ENCODE results near the gene RAB6B. TPM values are rescaled to one million over a fixed set of nuclear protein-coding genes. Genes with fewer than 3 reads are reported as not detected.

RAB6B gene
- total and polyA plus RNA-seq, 4 donors = 1.8 to 5.1 (median 3.2) TPM

DNA sequence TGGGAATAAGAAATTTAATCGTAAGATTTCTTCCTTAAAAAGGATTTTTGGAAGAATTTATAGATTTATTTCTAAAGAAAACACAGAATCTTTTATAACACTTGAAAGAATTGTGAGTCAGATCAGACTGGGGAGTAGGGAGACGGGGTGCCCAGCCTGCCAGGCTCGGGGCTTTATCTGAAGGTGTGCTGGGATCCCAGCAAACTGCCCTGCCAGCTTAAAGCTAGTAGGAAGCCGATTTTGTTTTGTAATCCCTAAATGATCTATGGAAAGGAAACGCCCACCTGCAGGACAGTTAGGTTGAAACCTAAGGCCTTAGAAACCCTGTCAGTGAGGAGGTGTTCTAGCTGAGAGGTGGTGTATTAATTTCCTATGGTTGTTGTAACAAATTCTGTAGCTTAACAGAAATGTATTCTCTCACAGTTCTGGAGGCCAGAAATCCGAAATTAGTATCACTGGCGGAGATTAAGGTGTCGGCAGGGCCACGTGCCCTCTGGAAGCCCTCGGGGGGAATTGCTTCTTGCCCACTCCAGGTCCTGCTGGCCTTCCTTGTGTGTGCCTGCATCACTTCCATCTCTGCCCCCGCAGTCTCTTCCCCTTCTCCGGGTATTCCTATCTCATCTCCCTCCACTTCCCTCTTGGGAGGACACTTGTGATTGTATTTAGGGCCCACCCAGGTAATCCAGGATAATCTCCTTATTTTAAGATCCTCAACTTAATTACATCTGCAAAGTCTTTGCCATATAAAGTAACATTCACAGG, 19.3 kb upstream of the RAB6B start:
- no peak overlapping the region for H3K27ac ChIP-seq (ENCODE audit: low read depth in 1 of 2, low read length in 1 of 2)
- H3K27me3 ChIP-seq (ENCODE audit: control insufficient read depth in 3 of 3, insufficient read depth in 3 of 3, low read length in 2 of 3) = no peaks in the 10 kb centered on the region
- WGBS, 2 donors = 88 to 93% methylated on average over 12 of the region's 12 CpGs
- H3K9ac ChIP-seq (ENCODE audit: insufficient read depth in 1 of 2, low read length in 2 of 2) = no peak overlapping the region
- DNase-seq (no peak), ATAC-seq (ENCODE audit: insufficient read depth, low FRiP score) (no peak)
- no peaks in the 10 kb centered on the region for H3K4me1 ChIP-seq (ENCODE audit: control insufficient read depth in 5 of 5, insufficient read depth in 5 of 5, low read length in 5 of 5)
- no peak overlapping the region for H3K4me3 ChIP-seq
- no peaks in the 10 kb centered on the region for H3K36me3 ChIP-seq (ENCODE audit: control insufficient read depth in 4 of 4, insufficient read depth in 4 of 4, low read length in 4 of 4)
- TF ChIP-seq, protein P1, sequence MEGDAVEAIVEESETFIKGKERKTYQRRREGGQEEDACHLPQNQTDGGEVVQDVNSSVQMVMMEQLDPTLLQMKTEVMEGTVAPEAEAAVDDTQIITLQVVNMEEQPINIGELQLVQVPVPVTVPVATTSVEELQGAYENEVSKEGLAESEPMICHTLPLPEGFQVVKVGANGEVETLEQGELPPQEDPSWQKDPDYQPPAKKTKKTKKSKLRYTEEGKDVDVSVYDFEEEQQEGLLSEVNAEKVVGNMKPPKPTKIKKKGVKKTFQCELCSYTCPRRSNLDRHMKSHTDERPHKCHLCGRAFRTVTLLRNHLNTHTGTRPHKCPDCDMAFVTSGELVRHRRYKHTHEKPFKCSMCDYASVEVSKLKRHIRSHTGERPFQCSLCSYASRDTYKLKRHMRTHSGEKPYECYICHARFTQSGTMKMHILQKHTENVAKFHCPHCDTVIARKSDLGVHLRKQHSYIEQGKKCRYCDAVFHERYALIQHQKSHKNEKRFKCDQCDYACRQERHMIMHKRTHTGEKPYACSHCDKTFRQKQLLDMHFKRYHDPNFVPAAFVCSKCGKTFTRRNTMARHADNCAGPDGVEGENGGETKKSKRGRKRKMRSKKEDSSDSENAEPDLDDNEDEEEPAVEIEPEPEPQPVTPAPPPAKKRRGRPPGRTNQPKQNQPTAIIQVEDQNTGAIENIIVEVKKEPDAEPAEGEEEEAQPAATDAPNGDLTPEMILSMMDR (IDR thresholded peaks at IDR 0.05; ENCODE audit: control extremely low read depth, extremely low read depth) = no peak
- H3K9me3 ChIP-seq (ENCODE audit: control insufficient read depth in 4 of 4, insufficient read depth in 3 of 4, low read length in 3 of 4) = no peaks in the 10 kb centered on the region

DNA sequence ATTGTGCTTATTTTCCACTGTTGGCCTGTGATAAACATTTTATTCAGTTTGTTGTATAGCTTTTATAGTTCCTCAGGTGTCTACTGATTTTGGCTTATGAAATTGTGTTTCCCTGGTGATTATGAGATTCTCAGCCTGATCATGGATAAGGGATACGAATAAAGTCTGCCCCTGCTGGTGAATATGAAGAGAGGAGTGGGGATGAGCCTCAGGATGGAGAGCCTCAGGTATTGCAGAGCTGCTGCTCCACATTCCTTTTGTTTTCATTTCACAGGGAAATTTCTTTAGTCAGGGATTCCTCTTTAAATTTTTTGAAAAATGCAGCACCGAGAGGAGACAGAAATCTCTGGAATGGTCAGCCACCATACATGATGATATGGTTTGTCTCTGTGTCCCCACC, 14.7 kb upstream of the RAB6B start:
- no peaks in the 10 kb centered on the region for H3K36me3 ChIP-seq (ENCODE audit: control insufficient read depth in 4 of 4, insufficient read depth in 4 of 4, low read length in 4 of 4)
- no peaks in the 10 kb centered on the region for H3K4me1 ChIP-seq (ENCODE audit: control insufficient read depth in 5 of 5, insufficient read depth in 5 of 5, low read length in 5 of 5)
- H3K9me3 ChIP-seq (ENCODE audit: control insufficient read depth in 4 of 4, insufficient read depth in 3 of 4, low read length in 3 of 4) = no peaks in the 10 kb centered on the region
- no peak for DNase-seq
- no peak overlapping the region for H3K4me3 ChIP-seq
- H3K27ac ChIP-seq (ENCODE audit: low read depth in 1 of 2, low read length in 1 of 2) = no peak overlapping the region
- no peak for ATAC-seq (ENCODE audit: insufficient read depth, low FRiP score)
- no peak overlapping the region for H3K9ac ChIP-seq (ENCODE audit: insufficient read depth in 1 of 2, low read length in 2 of 2)
- 80 to 87% methylated on average over 2 of the region's 2 CpGs for WGBS, 2 donors
- TF ChIP-seq, protein P1 (IDR thresholded peaks at IDR 0.05; ENCODE audit: control extremely low read depth, extremely low read depth) = no peak
- no peaks in the 10 kb centered on the region for H3K27me3 ChIP-seq (ENCODE audit: control insufficient read depth in 3 of 3, insufficient read depth in 3 of 3, low read length in 2 of 3)

DNA sequence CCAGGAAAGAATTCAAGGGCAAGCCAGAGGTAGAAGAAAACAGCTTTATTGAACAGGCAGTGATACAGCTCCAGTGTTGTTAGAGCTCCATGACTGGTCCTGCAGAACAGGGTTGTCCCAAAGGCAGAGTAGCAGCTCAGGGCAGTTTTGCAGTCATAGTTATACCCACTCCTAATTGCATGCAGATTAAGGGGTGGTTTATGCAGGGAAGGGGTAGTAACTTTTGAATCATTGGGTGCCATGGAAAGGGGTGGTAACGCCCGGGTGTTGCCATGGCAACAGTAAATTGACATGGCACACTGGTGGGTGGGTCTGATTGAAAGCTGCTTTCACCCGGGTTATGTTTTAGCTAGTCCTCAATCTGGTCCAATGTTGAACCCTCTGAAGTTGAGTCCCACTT, 9.7 kb upstream of the RAB6B start:
- WGBS, 2 donors = 70 to 88% methylated on average over 3 of the region's 3 CpGs
- no peaks in the 10 kb centered on the region for H3K27me3 ChIP-seq (ENCODE audit: control insufficient read depth in 3 of 3, insufficient read depth in 3 of 3, low read length in 2 of 3)
- no peak overlapping the region for H3K9ac ChIP-seq (ENCODE audit: insufficient read depth in 1 of 2, low read length in 2 of 2)
- DNase-seq = no peak
- no peak overlapping the region for H3K27ac ChIP-seq (ENCODE audit: low read depth in 1 of 2, low read length in 1 of 2)
- no peak overlapping the region for H3K4me3 ChIP-seq
- no peaks in the 10 kb centered on the region for H3K36me3 ChIP-seq (ENCODE audit: control insufficient read depth in 4 of 4, insufficient read depth in 4 of 4, low read length in 4 of 4)
- ATAC-seq (ENCODE audit: insufficient read depth, low FRiP score) = no peak
- H3K4me1 ChIP-seq (ENCODE audit: control insufficient read depth in 5 of 5, insufficient read depth in 5 of 5, low read length in 5 of 5) = no peaks in the 10 kb centered on the region
- TF ChIP-seq, protein P1 (IDR thresholded peaks at IDR 0.05; ENCODE audit: control extremely low read depth, extremely low read depth) = no peak
- no peaks in the 10 kb centered on the region for H3K9me3 ChIP-seq (ENCODE audit: control insufficient read depth in 4 of 4, insufficient read depth in 3 of 4, low read length in 3 of 4)

DNA sequence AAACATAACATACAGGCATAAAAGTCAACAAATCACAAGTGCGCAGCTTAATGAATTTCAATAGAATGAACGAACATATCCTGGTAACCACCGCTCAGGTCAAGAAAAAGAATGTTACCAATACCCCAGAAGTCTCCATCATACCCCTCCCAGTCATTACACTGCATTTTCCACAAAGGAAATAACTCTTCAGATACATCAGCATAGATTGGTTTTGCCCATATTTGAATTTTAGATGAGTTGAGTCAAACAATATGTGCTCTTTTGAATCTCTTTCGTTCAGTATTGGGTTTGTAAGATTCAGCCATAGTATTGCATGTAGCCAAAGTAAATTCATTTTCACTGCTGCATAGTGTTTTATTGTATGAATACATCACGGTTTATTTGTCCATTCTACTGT, 6.2 kb upstream of the RAB6B start:
- H3K4me1 ChIP-seq (ENCODE audit: control insufficient read depth in 5 of 5, insufficient read depth in 5 of 5, low read length in 5 of 5) = no peaks in the 10 kb centered on the region
- DNase-seq (no peak), ATAC-seq (ENCODE audit: insufficient read depth, low FRiP score) (no peak)
- H3K36me3 ChIP-seq (ENCODE audit: control insufficient read depth in 4 of 4, insufficient read depth in 4 of 4, low read length in 4 of 4) = no peaks in the 10 kb centered on the region
- no peak overlapping the region for H3K9ac ChIP-seq (ENCODE audit: insufficient read depth in 1 of 2, low read length in 2 of 2)
- H3K27ac ChIP-seq (ENCODE audit: low read depth in 1 of 2, low read length in 1 of 2) = no peak overlapping the region
- WGBS, 2 donors = 89 to 91% methylated on average over 5 of the region's 5 CpGs
- TF ChIP-seq, protein P1 (IDR thresholded peaks at IDR 0.05; ENCODE audit: control extremely low read depth, extremely low read depth) = no peak
- peaks cover 0 to 8% (median 1%) of the 10 kb centered on the region in 3 donors for H3K27me3 ChIP-seq (ENCODE audit: control insufficient read depth in 3 of 3, insufficient read depth in 3 of 3, low read length in 2 of 3)
- no peak overlapping the region for H3K4me3 ChIP-seq
- no peaks in the 10 kb centered on the region for H3K9me3 ChIP-seq (ENCODE audit: control insufficient read depth in 4 of 4, insufficient read depth in 3 of 4, low read length in 3 of 4)
